ENCODE measurements around the gene MRPL20. TPM values are rescaled to one million over a fixed set of nuclear protein-coding genes. Genes with fewer than 3 reads are reported as not detected.

Gene MRPL20
- total and polyA plus RNA-seq, 2 donors (not counting 3 experiments of a cell fraction or from before 2014, with no cell fraction given), result 134 to 152 TPM

- dilution Hi-C loops (cut with MboI; ENCODE audit: extremely low pct_ligation_motif_present, low sequenced_read_pairs) (no loop called here), intact Hi-C loops (cut with micrococcal nuclease) (no loop called here)
- Histone ChIP-seq H3K27ac (ENCODE audit: insufficient read depth, low read depth, low read length) (no peak overlapping the region), H2AFZ (ENCODE audit: low read depth, low read length) (no peak overlapping the region), H3K9me3 (replicated peaks; ENCODE audit: control insufficient read depth, insufficient read depth, low read length) (no peaks in the 10 kb centered on the region), H3K9ac (replicated peaks; ENCODE audit: extremely low read depth, insufficient read depth, low read length) (no peak overlapping the region), H3K36me3 (ENCODE audit: control insufficient read depth in 2 of 2, extremely low read depth in 1 of 2, insufficient read depth in 2 of 2, low read length in 2 of 2) (peaks cover 2 to 6% of the 10 kb centered on the region in 2 experiments), H3K4me3 (replicated peaks in 1 of 3; ENCODE audit: insufficient read depth in 1 of 3, low read depth in 1 of 3, low read length in 3 of 3) (no peak overlapping the region), H3K79me2 (ENCODE audit: control insufficient read depth, insufficient read depth, low read length) (peaks cover 3% of the 10 kb centered on the region), H3K9me1 (replicated peaks; ENCODE audit: control insufficient read depth, extremely low read depth, insufficient read depth, low read length) (no peaks in the 10 kb centered on the region), H3K27me3 (ENCODE audit: control insufficient read depth in 2 of 2, insufficient read depth in 2 of 2, low read length in 2 of 2) (no peaks in the 10 kb centered on the region), H4K20me1 (replicated peaks; ENCODE audit: control insufficient read depth, extremely low read depth, insufficient read depth, low read length) (no peaks in the 10 kb centered on the region), H3K4me2 (ENCODE audit: insufficient read depth, low read length) (no peak overlapping the region), H3K4me1 (ENCODE audit: control insufficient read depth, extremely low read depth, insufficient read depth, low read length) (no peaks in the 10 kb centered on the region)
- CTCF ChIA-PET, result interaction anchor here (1.4 kb wide), 1 partner anchor 21 kb away, joined by 4 read pairs; no protein-coding TSS in a partner anchor
- FAIRE-seq (no peak), DNase-seq (ENCODE audit: low read depth, low spot score) (no peak)
- POLR2A ChIA-PET, result no interaction called here
- TF ChIP-seq MYC (IDR thresholded peaks at IDR 0.05; ENCODE audit: low read depth, low read length) (no peak), FOS (IDR thresholded peaks at IDR 0.05; ENCODE audit: borderline replicate concordance, insufficient read depth, low read length) (no peak), JUN (IDR thresholded peaks at IDR 0.05; ENCODE audit: borderline replicate concordance, insufficient read depth, insufficient read length, low read depth) (no peak), GATA2 (IDR thresholded peaks at IDR 0.05; ENCODE audit: insufficient read depth, insufficient read length, low read depth, low read length) (no peak), MAX (IDR thresholded peaks at IDR 0.05; ENCODE audit: insufficient read depth, insufficient read length) (no peak)
- no TSS peak for BruUV-seq (replicated peaks)
Observed at GRCh38 chr1:1380860-1381259, 26.2 kb downstream of the MRPL20 start.

- ChIA-PET CTCF (no interaction called here), POLR2A (interaction anchor here (0.7 kb wide), 1 partner anchor 13 kb away, joined by 5 read pairs; no protein-coding TSS in a partner anchor)
- no peak for TF ChIP-seq GATA2 (IDR thresholded peaks at IDR 0.05; ENCODE audit: insufficient read depth, insufficient read length, low read depth, low read length)
- TF ChIP-seq FOS (IDR thresholded peaks at IDR 0.05; ENCODE audit: borderline replicate concordance, insufficient read depth, low read length), result no peak
- TF ChIP-seq MYC (IDR thresholded peaks at IDR 0.05; ENCODE audit: low read depth, low read length), result no peak
- no peak for TF ChIP-seq EZH2 (IDR thresholded peaks at IDR 0.05; ENCODE audit: borderline replicate concordance, low read depth, low read length, severe bottlenecking)
- no peak for TF ChIP-seq MAX (IDR thresholded peaks at IDR 0.05; ENCODE audit: insufficient read depth, insufficient read length)
- TF ChIP-seq JUN (IDR thresholded peaks at IDR 0.05; ENCODE audit: borderline replicate concordance, insufficient read depth, insufficient read length, low read depth), result no peak
- no peak for TF ChIP-seq CTCF (IDR thresholded peaks at IDR 0.05; ENCODE audit: extremely low read depth in 1 of 2, insufficient read depth in 1 of 2, low read depth in 1 of 2, low read length in 2 of 2)
- no peak for TF ChIP-seq POLR2AphosphoS5 (IDR thresholded peaks at IDR 0.05; ENCODE audit: insufficient read depth, low read depth, low read length)
- Histone ChIP-seq H3K9me3 (replicated peaks; ENCODE audit: control insufficient read depth, insufficient read depth, low read length) (no peaks in the 10 kb centered on the region), H3K4me2 (ENCODE audit: insufficient read depth, low read length) (no peak overlapping the region), H3K27ac (ENCODE audit: insufficient read depth, low read depth, low read length) (no peak overlapping the region), H3K9me1 (replicated peaks; ENCODE audit: control insufficient read depth, extremely low read depth, insufficient read depth, low read length) (no peaks in the 10 kb centered on the region), H2AFZ (ENCODE audit: low read depth, low read length) (no peak overlapping the region), H3K4me1 (ENCODE audit: control insufficient read depth, extremely low read depth, insufficient read depth, low read length) (peaks cover 10% of the 10 kb centered on the region), H3K4me3 (replicated peaks in 1 of 3; ENCODE audit: insufficient read depth in 1 of 3, low read depth in 1 of 3, low read length in 3 of 3) (no peak overlapping the region), H3K36me3 (ENCODE audit: control insufficient read depth in 2 of 2, extremely low read depth in 1 of 2, insufficient read depth in 2 of 2, low read length in 2 of 2) (peaks cover 0 to 6% of the 10 kb centered on the region in 2 experiments), H3K9ac (replicated peaks; ENCODE audit: extremely low read depth, insufficient read depth, low read length) (no peak overlapping the region), H4K20me1 (replicated peaks; ENCODE audit: control insufficient read depth, extremely low read depth, insufficient read depth, low read length) (no peaks in the 10 kb centered on the region), H3K27me3 (ENCODE audit: control insufficient read depth in 2 of 2, insufficient read depth in 2 of 2, low read length in 2 of 2) (no peaks in the 10 kb centered on the region), H3K79me2 (ENCODE audit: control insufficient read depth, insufficient read depth, low read length) (peaks cover 21% of the 10 kb centered on the region)
- FAIRE-seq, result no peak
- no peak for DNase-seq (ENCODE audit: low read depth, low spot score)
- intact Hi-C loops (cut with micrococcal nuclease), result no loop called here
- BruUV-seq (replicated peaks), result no TSS peak
- dilution Hi-C loops (cut with MboI; ENCODE audit: extremely low pct_ligation_motif_present, low sequenced_read_pairs), result no loop called here
Observed at GRCh38 chr1:1377540-1378205, 29.4 kb downstream of the MRPL20 start.
